ENCODE measurements around the gene SUPT4H1. TPM values are rescaled to one million over a fixed set of nuclear protein-coding genes. Genes with fewer than 3 reads are reported as not detected.

SUPT4H1 gene
- total RNA-seq, 2 donors from 2014 or later: 50.0 to 51.4 TPM

- no peak for DNase-seq (ENCODE audit: low spot score)
- Histone ChIP-seq H3K27me3 (no peaks in the 10 kb centered on the region), H3K27ac (no peak overlapping the region), H3K36me3 (no peaks in the 10 kb centered on the region), H3K9me3 (peaks cover 0 to 4% of the 10 kb centered on the region in 2 donors), H3K4me3 (no peak overlapping the region), H3K4me1 (no peaks in the 10 kb centered on the region)
- TF ChIP-seq CTCF (IDR thresholded peaks at IDR 0.05): no peak
Measured at GRCh38 chr17:58302919-58303585, 48.9 kb downstream of the SUPT4H1 start.

DNA sequence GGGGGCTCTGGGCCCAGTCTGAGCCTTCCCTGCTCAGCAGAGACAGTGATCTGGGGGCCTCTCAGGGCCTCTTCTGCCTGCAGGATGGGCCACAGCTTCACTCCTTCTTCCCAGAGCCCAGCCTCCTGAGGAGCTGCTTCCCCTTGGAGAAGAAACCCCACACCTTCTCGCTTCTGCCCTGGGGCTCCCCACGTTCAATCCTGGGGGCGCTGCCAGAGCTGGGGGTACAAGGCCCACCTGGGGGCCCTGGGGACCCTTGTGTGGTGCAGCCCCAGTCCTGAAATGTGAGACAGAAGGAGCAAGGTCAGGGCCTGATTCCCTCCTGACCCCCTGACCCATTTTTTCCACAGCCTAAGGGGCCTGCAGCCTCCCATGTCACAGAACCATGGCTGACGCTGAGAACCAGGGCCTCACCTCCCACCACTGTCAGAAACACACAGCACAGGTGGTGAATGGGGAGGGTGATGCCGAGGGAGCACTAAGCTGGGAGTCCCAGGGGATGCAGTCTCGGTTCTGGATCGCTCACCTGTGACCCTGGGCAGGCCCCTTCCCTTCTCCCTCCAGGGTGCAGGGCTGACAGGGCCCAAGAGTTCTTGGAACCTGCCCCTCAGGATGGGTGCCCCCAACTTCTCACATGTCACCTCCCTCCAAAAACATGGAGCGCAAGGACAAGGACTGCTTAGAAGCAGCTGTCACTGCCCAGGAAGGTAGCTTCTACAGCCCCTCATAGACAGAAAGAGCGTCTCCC, 49.7 kb downstream of the SUPT4H1 start:
- no peak overlapping the region for H3K4me3 ChIP-seq
- no peaks in the 10 kb centered on the region for H3K36me3 ChIP-seq
- H3K27me3 ChIP-seq: no peaks in the 10 kb centered on the region
- no peaks in the 10 kb centered on the region for H3K4me1 ChIP-seq
- no peak overlapping the region for H3K27ac ChIP-seq
- TF ChIP-seq CTCF (IDR thresholded peaks at IDR 0.05): no peak
- H3K9me3 ChIP-seq: peaks cover 0 to 4% of the 10 kb centered on the region in 2 donors
- no peak for DNase-seq (ENCODE audit: low spot score)

DNA sequence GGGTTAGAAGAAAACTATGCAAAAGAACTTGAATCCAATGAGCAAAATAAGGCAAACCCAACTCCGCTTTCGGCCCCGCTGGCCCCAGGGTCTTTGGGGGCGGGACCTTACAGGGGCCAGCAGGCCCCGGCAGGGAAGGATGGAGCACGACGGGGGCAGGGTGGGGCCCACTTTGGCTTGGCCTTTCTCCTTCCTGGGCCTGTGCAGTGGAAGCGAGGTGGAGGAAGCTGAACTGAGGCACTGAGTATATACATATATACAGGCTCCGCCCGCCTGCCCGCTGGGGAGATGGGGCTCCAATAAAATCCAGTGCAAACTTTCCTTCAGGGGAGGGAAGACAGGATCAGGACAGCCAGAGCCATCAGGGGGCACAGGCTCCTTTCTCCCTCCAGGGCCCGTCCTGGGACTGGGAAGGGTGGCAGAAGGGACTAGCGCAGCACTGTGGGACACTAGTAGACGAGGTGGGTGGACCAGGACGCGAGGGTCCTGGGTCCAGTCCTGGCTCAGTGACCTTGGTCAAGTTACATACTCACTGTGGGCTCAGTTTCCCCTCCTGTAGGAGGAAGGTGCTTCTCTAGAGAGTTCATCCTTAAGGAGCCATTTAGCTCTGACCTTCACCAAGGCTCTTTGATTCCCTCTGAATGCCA, 50.4 kb downstream of the SUPT4H1 start:
- no peaks in the 10 kb centered on the region for H3K36me3 ChIP-seq

DNA sequence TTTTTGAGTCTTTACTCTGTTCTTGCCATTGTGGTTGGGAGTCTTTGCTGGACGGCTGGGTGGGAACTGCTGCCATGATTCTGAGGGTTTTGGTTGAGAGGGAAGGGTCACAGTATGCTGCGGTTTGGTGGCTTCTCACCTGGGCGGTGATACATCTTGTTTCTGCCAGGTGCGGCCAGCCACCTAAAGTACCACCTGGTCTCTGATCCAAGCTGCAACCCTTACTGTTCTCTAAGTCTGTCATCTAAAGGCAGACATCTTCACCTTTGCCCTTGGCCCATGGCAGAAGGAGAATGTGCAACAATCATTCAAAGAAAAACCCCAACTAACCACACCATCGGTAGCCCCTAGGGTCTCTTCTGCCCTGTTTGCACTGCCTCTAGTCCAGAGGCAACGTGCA, 51.7 kb downstream of the SUPT4H1 start:
- Histone ChIP-seq H3K4me1 (no peaks in the 10 kb centered on the region), H3K4me3 (no peak overlapping the region), H3K36me3 (no peaks in the 10 kb centered on the region), H3K27me3 (no peaks in the 10 kb centered on the region), H3K9me3 (peaks cover 0 to 4% of the 10 kb centered on the region in 2 donors), H3K27ac (no peak overlapping the region)
- TF ChIP-seq CTCF (IDR thresholded peaks at IDR 0.05): no peak
- DNase-seq (ENCODE audit: low spot score): no peak

More for the DNA sequence above, 50.4 kb downstream of the SUPT4H1 start:
- no peak for DNase-seq (ENCODE audit: low spot score)
- H3K4me3 ChIP-seq: no peak overlapping the region
- H3K27ac ChIP-seq: no peak overlapping the region
- no peak for TF ChIP-seq CTCF (IDR thresholded peaks at IDR 0.05)
- peaks cover 0 to 4% of the 10 kb centered on the region in 2 donors for H3K9me3 ChIP-seq
- no peaks in the 10 kb centered on the region for H3K4me1 ChIP-seq
- no peaks in the 10 kb centered on the region for H3K27me3 ChIP-seq

MicroRNA genes within 50 kb of the gene (microRNA counts, 767-probe panel; counts per million panel counts)
- microRNA hsa-miR-142-3p (3,224 to 6,710 counts per million in 2 donors), microRNA hsa-miR-142-5p (0 to 1,627 counts per million in 2 donors)

Small RNAs within 50 kb of the gene (microRNA-seq; reads per million reads assigned to microRNA genes)
- gene MIR4736 (ENCODE audit: borderline number of aligned reads in 2 of 2, borderline replicate concordance in 1 of 2): 0 reads per million in 2 donors

Other genes starting within 250 kb of the SUPT4H1 start
- gene OR4D1, start 203.8 kb downstream of the SUPT4H1 start, total RNA-seq: not detected
- gene OR4D2, start 185.2 kb downstream of the SUPT4H1 start, total RNA-seq: not detected
- not detected for gene EPX, start 159.5 kb downstream of the SUPT4H1 start, total RNA-seq
- gene MKS1, start 132.9 kb downstream of the SUPT4H1 start, total RNA-seq: 1 to 10 TPM; 4.8 to 6.4 TPM
- gene LPO, start 113.6 kb downstream of the SUPT4H1 start, total RNA-seq: not detected
- under 1 TPM; 0.12 to 0.30 TPM for gene MPO, start 71.3 kb downstream of the SUPT4H1 start, total RNA-seq
- 1 to 10 TPM; 6.1 to 8.5 TPM for gene TSPOAP1, start 23.4 kb downstream of the SUPT4H1 start, total RNA-seq
- gene RNF43, start 65.3 kb upstream of the SUPT4H1 start, total RNA-seq: 1 to 10 TPM; 4.4 to 5.5 TPM
- under 1 TPM in 1 of 2 donors, not detected in 1; 0.08 TPM for gene HSF5, start 136.2 kb upstream of the SUPT4H1 start, total RNA-seq
- 10 to 100 TPM; 13.9 TPM for gene MTMR4, start 162.4 kb upstream of the SUPT4H1 start, total RNA-seq

Measured in right atrium auricular region (tissue), 2 donors.